CD4-positive, alpha-beta T cell treated with Interleukin-1 beta for 1 hour (primary cell): ENCODE measurements around the gene CMIP.

Source experiments
- DNase-seq, 2 donors: peaks; one replicate each; pipeline ENCODE4 v3.0.0-alpha.2; 2020 to 2022

Gene CMIP

DNA sequence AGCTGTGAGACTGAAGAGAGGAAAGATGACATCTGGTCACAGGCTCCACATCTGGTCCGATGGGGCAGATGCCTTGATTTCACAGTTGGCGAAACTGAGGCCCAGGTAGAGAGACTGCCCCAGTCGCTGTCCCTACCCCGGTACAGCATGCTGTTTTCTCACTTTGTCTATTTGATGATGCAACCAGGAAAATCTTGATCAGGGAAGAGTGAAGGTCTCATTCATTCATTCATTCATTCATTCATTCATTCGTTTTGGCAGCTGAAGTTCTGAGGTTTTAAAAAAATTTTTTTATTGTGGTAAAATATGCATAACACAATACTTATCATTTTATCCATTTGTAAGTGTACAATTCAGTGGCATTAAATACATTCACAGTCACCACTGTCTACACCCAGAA is 19.7 kb downstream of the CMIP start:
- no peak for DNase-seq

DNA sequence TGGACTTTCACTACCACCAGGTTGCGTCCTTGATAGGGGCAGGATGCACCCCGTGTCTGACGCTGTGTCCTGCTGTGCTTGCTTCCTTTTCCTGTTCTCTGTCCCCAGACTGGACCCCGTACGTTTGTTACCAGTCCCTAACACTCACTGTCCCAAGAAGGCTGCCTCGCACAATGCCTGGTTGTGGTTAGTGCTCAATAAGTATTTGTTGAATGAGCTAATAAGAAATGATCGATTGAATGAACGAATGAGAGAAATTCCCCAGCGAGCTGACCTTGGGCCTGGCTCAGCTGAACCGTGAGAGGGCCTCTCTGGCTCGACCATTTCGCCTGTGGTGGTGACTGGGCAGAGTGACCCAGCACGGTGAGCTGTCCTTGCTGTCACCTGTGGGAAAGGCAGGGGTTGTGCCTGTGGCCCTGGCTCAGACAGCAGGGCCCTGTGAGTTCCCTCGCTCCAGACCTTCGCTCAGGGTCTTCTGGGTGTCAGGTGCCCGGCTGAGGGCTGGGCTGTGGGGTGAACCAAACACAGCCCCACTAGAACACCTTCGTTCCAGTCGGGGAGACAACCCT is 20.9 kb downstream of the CMIP start:
- no peak for DNase-seq

DNA sequence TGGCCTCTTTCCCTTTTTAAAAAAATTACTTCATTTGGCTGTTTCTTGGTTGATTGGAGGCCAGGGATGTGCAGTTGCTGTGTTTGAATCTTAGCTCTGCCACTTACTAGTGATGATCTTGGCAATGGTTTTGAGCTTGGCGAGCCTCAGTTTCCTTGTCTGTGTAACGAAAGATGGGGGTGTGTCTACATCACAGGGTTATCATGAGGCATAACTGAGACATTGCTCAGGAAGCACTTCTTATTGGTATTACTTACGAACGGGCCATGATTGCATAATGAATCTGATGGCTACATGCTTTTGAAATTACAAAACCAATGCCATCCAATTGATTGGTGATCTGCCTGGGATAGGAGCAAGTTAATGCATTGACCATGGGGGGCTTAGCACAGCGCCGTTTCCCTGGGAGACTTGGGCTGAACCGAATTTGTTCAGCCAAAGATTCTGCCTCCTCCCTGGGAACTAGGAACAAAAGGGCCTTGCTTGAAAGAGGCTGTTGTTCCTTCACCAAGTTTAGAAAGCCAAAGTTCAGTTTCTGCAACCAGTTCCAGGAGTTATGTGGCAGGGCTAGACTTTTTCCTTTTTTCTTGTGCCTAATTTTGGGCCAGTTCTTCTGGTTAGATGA is 21.9 kb downstream of the CMIP start:
- no peak for DNase-seq

DNA sequence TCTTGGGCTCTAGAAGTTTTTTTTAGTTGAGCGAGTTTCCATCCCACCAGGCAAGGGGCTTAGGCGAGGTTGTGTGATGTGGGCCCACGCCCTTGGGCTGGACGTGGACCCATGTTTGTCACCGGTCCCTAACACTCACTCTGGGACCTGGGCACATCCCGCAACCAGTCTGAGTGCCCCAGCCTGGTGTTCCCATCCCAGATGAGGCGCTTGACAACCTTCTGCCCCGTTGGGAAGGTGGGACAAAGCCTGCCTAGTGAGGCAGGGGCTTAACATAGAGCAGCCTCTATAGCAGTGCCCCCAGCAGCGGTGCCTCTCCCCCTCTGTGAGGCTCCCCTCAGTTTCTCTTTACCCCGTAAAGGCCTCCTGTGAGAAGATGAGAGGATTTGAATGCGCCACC is 22.5 kb downstream of the CMIP start:
- no peak for DNase-seq

DNA sequence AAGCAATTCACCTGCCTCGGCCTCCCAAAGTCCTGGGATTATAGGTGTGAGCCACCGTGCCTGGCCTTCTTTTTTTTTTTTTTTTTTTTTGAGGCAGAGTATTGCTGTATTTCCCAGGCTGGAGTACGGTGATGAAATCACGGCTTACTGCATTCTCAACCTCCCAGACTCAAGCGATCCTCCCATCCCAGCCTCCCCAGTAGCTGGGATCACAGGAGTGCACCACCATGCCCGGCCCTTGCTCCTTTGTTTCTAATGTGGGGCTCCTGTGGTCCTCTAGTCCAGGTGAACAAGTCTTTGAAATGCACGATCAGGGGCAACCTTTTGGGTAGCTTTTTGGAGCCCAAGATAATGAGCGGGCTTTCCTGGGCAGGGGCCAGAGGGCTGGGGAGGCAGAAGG is 23.2 kb downstream of the CMIP start:
- no peak for DNase-seq

DNA sequence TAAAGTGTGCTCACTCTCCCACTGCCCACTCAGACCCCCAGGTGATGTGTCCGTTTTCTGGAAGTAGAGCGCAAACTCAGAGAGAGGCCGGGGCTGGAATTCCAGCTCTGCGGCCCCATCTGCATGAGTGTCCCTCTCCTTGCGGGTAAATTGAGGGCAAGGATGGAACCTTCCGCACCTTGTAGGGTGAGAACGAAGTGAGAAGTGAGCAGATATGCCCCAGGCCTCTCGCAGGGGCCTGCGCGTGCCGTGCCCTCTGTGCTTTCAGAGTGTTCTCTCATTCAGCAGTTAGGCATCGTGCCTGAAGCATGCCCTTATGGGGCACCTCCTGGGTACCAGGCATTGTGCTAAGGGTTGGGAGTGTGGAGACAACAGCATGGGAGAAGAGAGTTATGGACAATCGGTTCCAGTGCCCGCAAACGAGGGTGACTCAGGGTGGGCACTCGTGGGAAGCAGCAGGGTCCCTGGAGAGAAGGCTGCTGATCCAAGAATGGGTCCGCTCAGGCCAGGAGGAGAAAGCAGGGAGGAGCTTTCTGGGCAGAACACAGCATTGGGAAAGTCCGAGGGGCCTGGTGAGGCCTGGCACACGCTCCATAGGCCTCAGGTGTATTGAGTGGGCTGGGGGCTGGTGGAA is 23.8 kb downstream of the CMIP start:
- no peak for DNase-seq

DNA sequence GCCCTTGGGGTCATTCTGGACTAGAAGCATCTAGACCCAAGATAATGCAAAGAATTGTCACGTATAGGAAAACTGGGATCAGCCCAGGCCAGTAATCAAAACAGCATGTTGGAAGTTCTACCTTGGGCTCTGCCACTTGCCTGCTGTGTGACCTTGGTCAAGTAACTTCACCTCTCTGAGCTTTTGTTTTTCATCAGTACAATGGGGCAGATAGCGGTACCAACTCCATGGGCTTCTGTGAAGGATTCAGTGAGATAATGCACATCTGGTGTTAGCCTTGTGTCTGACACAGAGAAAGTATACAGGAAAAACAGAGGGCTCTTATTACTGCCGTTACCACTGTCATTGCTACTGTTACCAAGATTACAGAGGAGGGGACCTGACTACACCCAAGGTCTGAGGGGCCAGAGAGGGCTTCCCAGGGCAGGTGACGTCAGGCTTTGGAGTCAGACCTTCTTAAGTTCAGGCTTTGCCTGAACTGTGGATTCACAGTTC is 24.6 kb downstream of the CMIP start:
- no peak for DNase-seq

DNA sequence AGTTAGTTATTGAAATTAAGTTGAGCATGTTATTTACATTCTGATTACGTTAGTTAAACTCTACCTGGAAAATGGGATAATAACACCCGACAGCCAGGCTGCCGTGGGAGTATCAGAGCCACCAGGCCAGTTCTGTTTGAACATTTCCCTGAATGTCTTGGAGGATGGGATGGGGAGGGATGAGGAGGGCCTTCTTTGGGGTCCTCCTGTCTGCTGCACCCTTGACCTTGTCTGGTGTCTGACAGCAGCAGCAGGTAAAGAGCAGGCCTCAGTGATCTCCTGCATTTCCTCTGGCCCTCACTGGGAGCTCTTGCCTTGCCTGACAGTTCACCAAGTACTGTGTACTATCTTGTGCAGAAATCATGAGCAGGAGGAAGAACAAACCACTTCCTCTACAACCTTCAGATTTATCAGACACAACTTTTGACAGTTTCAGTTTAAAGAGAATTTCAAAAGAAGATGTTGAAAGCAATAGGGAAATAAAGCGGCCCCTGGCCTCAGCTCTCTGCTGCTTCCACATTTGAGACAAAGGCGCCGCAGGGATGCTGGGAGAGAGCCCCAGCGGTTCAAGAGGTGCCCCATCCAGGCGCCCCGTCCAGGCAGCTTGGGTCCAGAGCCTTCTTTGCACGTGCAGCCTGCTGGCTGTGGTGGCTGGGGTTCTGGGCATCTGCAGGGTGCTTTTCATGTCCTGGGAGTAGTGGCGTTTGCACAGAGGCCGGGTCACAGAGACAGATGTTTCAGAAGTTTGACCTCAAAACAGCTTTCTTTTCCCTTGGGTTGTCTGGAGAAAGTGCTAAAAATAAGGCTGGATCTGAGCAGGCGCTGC is 25.3 kb downstream of the CMIP start:
- DNase-seq, result peak; percentile 42 to 58

DNA sequence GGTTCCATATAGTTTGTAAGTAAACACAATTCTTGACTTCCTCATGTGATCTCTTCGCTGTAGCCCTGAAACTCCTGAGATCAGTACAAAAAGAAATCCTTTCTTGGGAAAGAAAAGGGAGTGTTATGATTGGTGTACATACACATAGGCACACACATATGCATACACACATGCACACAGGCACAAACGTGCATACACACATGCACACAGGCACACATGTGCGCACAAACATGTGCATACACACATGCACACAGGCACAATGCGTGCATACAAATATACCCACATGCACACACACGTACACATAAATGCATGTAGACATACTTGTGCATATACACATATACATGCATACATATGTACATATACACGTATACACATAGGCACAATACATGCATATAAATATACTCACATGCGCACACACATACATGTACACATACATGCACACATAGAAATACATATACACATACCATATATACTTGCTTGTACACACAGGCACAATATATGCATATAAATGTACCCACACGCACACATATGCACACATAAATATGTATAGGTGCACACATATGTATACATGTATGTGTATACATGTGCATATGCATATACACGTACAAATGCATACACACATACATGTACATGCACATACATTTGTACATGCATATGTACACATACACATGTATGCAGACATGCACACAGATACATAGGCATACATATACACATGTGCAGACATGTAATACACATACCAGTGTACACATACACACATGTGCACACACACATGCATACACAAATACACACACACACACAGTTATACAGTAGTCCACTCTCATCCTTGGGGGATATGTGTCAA is 26.4 kb downstream of the CMIP start:
- DNase-seq, result no peak

DNA sequence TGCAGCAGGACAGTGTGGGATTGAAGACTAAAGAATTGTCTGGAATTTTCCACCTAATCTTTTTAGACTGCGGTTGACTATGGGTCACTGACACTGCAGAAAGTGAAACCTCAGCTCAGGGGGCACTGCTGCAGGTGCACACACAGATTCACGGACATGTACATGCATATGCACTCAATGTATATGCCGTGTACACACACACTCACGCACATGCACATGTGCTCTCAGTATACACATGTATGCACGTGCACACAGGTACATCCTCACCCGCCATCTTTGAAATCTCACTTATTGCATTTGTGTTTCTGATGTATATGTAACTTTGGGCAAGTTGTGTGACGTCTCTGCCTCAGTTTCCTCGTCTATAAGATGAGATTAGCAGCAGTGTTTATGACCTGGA is 27.3 kb downstream of the CMIP start:
- no peak for DNase-seq

DNA sequence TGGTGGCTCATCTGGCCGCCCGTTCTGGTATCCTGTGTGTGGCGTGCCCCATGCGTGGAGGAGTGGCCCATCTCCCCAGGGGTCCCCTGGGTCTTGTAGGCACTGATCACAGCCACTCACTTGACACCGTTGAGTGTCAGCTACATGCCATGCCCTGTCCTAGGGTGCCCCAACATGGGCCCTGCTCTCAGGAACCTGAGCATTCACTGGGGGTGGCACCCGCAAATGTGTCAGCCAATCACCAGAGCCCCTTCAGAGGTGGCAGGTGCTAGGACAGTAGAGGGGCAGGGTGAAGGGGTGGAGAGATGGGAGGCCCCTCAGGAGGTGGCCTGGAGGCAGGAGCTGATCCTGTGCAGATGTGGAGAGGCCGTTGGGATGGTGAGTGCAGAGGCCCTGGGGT is 27.8 kb downstream of the CMIP start:
- DNase-seq, result no peak

DNA sequence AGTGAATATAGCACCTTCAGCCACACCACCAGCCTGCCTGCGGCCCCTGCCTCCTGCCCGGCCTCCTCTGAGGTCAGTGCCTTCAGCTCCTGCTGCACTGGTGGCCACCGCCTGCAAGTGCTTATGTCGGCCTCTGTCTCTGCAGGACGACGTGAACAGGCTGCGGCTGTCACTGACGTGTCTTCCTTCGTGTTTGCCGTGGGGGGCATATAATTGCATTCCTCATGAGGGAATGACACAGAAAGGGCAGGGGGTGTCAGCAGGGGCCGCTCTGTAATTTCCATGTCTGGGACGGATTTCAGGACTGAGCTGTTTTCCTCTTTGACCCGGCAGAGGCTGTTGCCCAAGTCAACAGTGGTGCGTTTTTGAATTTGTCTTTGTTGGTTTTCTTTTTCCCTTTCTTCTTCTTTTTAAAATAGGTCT is 28.5 kb downstream of the CMIP start:
- DNase-seq, result no peak

DNA sequence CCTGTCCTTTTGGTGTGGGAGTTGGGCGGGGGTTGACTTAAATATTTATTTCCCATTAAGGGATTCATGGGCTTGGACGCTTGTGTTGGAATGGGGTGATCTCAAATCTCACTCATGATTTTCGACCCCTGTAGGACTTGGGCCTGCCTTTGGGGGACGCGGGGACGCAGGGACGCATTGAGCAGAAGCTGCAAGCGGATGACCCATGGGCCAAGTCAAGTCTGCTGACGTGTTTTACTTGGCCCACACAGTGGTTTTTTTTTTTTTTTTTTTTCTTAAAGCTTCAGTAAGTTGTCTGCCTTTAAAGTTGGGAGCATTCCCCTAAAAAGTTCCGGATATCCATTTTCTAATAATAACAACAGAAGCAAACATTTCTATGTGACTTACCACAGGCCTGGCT is 28.9 kb downstream of the CMIP start:
- DNase-seq, result no peak

DNA sequence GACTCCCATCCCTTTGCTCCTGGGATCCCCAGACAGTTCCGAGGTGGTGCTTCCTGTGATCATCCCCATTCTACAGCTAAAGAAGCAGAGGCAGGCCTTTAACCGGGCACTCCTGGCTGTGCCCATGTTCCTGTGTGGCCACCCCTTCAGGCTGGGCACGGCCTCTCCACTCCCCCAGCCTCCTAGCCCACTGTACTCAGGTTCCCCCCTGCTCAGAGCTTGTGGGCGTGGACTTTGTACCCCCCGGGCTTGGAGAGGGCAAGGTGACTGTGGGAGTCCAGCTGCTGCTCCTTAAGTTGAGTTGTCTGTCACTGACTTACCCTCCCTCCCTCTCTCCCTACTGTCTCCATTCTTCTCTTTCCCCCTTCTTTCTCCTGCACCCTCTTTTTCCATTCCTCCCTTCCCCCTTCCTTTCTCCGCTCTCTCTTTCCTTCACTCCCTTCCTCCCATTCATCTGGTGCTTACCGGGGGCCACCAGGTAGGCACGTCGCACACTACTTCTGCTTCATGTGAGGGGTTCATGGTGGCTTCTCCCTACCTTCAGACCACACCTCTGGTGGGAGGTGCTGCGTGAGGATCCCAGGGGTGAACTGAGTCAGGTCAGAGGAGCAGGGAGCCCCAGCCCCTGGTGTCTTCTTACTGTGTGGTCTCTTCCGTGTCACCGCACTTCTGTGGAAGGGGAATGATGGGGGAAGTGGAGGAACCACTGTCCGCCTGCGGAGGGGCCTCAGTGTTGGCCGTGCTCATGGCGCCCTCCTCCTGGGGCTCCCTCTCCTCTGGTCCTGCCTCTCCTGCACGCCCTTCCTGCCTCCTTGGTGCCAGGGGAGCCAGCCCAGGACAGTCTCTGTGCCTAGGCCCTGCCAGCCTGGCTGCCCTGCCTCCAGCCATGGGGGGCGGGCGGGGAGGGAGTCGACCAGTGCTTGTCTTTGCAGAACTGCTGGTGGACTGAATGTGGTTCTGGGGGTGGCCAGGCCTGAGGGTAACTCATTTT is 29.7 kb downstream of the CMIP start:
- DNase-seq, result no peak

DNA sequence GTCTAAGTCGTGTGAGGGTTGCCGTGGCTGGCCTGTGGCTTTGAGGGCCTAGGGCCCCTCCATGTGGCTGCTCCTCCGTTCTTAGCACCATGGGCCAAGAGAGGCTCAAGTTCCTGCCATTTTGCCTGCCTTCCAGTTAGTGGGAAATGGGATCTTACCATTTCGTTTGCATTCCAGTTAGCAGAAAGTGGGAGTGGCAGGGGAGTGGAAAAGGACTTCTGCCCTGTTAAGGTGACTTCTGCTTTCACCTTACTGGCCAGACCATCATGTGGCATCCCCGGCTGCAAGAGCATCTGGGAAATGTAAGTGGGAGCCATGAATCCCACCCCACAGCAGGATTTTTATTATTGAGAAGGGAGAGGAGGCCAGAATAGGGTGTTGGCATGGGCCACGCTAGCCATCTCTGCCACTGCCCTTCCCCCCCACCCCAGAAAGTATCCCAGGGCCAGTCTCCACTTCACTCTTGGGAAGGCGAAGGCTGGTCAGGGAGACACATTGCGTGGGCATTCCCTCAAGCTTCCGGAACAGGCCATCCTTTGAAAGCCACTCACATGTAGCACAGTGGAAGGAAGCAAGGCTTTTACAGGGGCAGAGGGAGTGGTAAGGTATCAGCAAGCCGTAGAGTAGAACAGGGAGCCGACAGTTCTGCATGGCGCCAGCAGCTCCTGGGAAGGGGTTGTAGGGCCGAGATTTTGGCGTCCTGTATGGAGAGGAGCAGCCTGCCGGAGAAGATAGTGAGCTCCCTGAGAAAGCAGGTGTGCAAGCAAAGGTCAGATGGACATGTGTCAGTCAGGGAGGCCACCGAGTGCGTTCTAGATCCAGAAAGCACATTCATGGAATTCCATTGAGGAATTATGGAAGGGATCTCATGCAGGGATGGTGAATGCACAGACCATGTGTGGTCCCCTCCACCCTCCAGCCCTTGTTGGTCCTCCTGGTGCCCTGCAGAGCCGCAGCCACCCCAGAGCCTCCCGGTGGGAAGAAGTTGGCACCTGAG is 33.4 kb downstream of the CMIP start:
- DNase-seq, result no peak

DNA sequence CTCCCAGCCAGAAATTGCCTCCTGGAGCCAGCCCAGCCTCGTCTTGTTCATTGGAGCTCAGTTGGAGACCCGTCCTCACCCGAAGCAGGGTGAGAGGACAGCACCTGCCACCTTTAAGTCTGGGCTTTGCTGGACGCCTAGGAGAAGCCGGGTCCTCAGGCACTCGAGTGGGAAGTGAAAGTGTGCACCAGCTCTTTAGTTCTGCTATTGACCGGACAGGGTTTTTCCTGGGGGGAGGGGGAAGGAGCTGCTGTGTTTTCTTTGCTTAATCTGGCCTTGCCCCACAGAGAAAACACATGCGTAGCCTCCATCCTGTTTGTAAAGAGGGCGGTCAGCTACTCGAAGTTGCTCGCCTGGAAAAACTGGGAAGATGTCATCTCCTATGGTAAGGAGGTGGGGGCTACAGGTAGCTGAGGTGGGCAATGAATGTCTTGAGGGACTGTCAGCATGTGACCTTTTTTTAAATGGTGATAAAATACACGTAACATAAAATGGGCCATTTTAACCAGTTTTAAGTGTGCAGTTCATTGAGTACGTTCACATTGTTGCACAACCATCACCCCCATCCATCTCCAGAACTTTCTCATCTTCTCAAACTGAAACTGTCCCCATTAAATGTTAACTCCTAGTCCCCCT is 34.4 kb downstream of the CMIP start:
- DNase-seq, result peak; percentile 30 to 82

DNA sequence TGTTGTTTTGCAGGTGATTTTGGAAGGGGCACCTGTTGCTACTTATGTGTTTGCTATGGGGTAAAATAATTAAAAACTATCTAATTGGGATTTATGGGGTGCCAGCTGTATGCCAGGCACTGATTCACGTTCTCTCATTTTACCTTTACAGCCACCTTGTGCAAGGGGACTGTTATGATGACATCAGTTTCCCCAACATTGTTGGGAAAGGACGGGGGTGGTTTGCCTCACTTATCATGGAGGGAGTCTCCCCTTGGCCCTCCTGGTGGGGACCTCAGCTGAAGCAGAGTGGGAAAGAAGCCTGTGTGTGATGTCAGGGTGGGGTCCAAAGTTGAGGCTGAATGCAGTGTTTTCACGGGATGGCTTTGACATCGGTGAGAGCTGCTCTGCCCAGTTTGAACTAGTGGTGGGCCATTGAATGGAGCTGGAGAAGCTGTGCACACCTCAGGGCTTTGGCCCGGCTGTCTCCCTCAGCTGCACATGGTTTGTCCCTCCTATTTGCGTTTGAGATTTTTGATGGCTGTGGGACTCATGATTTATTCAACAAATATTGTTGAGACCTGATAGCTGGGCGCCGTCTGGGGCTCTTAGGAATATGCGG is 36.1 kb downstream of the CMIP start:
- no peak for DNase-seq

DNA sequence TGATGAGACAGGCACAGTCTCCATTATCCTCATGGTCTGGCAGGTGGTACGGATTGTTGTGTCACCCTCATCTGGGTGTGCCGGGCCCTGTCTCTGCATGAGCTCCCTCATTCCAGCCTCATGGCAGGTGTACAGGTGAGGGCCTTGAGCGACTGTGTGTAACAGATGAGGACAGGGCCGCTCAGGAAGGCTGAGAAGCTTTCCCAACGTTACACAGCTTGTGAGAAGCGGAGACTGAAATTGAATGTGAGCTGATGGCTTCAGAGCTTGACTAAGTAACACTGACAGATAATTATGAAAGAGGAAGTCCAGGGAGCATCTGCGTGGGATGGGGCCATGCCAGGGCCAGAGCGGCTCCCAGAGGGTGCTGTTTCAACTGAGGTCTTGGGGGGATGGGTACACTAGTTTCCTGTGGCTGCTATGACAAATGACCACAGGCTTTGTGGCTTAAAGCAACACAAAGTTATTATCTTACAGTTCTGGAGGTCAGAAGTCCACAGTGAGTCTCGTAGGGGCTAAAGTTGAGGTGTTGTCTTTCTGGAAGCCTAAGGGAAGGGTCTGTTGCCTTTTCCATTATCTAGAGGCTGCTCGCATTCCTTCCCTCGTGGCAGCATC is 36.7 kb downstream of the CMIP start:
- DNase-seq, result peak; percentile 27 to 86
